ENCODE results near the gene S100G. TPM values are rescaled to one million over a fixed set of nuclear protein-coding genes. Genes with fewer than 3 reads are reported as not detected.

S100G gene
- total RNA-seq, 1 experiment from 2014 or later: not detected

DNA sequence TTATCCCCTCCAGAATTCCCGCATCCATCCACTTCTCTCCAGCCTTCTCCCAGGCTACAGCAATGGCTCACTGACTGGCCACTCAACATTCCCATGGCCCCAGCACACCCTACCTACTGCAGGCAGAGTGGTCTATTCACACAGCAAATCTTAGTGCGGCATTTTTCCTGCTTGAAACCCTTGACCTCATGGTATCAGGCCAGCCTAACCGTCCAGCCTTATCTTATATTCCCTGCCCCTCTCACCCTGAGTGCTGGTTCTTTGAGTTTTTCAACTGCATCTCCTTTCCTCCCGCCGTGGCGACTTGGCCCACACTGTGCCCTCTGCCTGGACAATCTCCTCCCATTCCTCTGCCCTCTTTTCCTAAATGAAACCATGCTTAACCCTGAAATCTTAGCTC lies 10.0 kb upstream of the S100G start:
- no peak for DNase-seq
- intact Hi-C loops (cut with micrococcal nuclease): no loop called here
- no peak overlapping the region for H3K4me2 ChIP-seq (ENCODE audit: low read length)
- peaks cover 9% of the 10 kb centered on the region; the same call in 1 of the 2 replicates for H3K4me1 ChIP-seq (ENCODE audit: insufficient read depth, low read length)
- no peak for ATAC-seq
- TF ChIP-seq EZH2phosphoT487 (IDR thresholded peaks at IDR 0.05; ENCODE audit: borderline replicate concordance, low read length): no peak
- TF ChIP-seq, protein P1, sequence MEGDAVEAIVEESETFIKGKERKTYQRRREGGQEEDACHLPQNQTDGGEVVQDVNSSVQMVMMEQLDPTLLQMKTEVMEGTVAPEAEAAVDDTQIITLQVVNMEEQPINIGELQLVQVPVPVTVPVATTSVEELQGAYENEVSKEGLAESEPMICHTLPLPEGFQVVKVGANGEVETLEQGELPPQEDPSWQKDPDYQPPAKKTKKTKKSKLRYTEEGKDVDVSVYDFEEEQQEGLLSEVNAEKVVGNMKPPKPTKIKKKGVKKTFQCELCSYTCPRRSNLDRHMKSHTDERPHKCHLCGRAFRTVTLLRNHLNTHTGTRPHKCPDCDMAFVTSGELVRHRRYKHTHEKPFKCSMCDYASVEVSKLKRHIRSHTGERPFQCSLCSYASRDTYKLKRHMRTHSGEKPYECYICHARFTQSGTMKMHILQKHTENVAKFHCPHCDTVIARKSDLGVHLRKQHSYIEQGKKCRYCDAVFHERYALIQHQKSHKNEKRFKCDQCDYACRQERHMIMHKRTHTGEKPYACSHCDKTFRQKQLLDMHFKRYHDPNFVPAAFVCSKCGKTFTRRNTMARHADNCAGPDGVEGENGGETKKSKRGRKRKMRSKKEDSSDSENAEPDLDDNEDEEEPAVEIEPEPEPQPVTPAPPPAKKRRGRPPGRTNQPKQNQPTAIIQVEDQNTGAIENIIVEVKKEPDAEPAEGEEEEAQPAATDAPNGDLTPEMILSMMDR (conservative IDR thresholded peaks at IDR 0.05; ENCODE audit: low read depth, low read length): no peak
- H3K9me3 ChIP-seq (ENCODE audit: low read length): no peaks in the 10 kb centered on the region
- no peak overlapping the region for H2AFZ ChIP-seq (ENCODE audit: low read length)
- POLR2A ChIA-PET (ENCODE audit: unreplicated experiment): no interaction called here
- no TSS peak for BruUV-seq (replicated peaks)
- no peaks in the 10 kb centered on the region for H3K79me2 ChIP-seq (ENCODE audit: low read length)
- no peaks in the 10 kb centered on the region for H3K36me3 ChIP-seq (ENCODE audit: low read depth, low read length)
- no peak overlapping the region for H3K9ac ChIP-seq (ENCODE audit: low read length)
- no peaks in the 10 kb centered on the region for H3K9me2 ChIP-seq (replicated peaks; ENCODE audit: low read length)
- H3F3A ChIP-seq (ENCODE audit: low read length, unreplicated experiment): no peaks in the 10 kb centered on the region
- CTCF ChIA-PET: no interaction called here
- H3K4me3 ChIP-seq (ENCODE audit: low read length): no peak overlapping the region
- H4K20me1 ChIP-seq (ENCODE audit: low read length): no peaks in the 10 kb centered on the region
- H3K27me3 ChIP-seq (ENCODE audit: low read length): no peaks in the 10 kb centered on the region
- H3K27ac ChIP-seq (ENCODE audit: low read length): no peak overlapping the region

DNA sequence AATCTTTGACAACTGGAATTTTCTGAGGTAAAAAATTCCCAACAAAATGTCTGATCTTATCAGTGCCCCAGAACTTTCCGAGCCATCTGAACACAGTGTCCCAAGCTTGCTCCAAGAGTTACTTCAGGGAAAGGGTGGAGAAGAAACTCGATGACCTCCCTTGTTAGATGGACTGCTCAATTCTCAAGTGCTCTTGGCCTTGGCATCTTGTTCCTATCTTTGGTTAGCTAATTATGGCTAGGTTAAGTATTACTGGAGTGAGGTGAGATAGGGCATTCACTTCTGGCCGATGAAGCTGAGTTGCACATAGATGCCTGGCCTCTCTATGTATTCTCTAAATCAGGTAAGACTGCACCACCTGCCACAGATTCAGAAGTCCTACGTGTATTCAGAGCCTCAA lies 9.1 kb upstream of the S100G start:
- ChIA-PET POLR2A (ENCODE audit: unreplicated experiment) (no interaction called here), CTCF (no interaction called here)
- no peaks in the 10 kb centered on the region for H3K36me3 ChIP-seq (ENCODE audit: low read depth, low read length)
- H3F3A ChIP-seq (ENCODE audit: low read length, unreplicated experiment): no peaks in the 10 kb centered on the region
- H3K9ac ChIP-seq (ENCODE audit: low read length): no peak overlapping the region
- no peaks in the 10 kb centered on the region for H3K9me3 ChIP-seq (ENCODE audit: low read length)
- ATAC-seq (no peak), DNase-seq (no peak)
- no peaks in the 10 kb centered on the region for H3K79me2 ChIP-seq (ENCODE audit: low read length)
- peaks cover 9% of the 10 kb centered on the region; the same call in 1 of the 2 replicates for H3K4me1 ChIP-seq (ENCODE audit: insufficient read depth, low read length)
- H3K27ac ChIP-seq (ENCODE audit: low read length): no peak overlapping the region
- no peaks in the 10 kb centered on the region for H3K9me2 ChIP-seq (replicated peaks; ENCODE audit: low read length)
- H4K20me1 ChIP-seq (ENCODE audit: low read length): no peaks in the 10 kb centered on the region
- H3K27me3 ChIP-seq (ENCODE audit: low read length): no peaks in the 10 kb centered on the region
- no peak overlapping the region for H2AFZ ChIP-seq (ENCODE audit: low read length)
- H3K4me3 ChIP-seq (ENCODE audit: low read length): no peak overlapping the region
- BruUV-seq (replicated peaks): no TSS peak
- TF ChIP-seq, protein P1 (conservative IDR thresholded peaks at IDR 0.05; ENCODE audit: low read depth, low read length): no peak
- TF ChIP-seq EZH2phosphoT487 (IDR thresholded peaks at IDR 0.05; ENCODE audit: borderline replicate concordance, low read length) (no peak), EZH2 (IDR thresholded peaks at IDR 0.05; ENCODE audit: low read length, unreplicated experiment) (no peak)
- H3K4me2 ChIP-seq (ENCODE audit: low read length): no peak overlapping the region
- intact Hi-C loops (cut with micrococcal nuclease): no loop called here

DNA sequence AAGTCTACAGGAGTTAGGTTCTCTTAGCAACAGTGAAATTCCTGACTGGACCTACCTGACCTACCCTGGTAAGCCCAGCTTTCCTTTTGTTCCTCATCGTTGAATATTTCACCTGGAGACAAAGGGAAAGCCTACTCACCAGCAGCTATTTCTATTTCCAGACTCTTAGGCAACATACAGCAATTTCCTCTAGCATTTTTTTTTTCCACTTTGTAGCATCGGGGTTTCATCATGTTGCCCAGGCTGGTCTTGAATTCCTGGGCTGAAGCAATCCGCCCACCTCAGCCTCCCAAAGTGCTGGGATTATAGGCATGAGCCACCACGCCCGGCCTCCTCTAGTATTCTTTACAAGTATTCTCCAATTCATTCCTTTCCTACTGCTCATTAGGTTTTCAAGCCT lies 6.8 kb upstream of the S100G start:
- peaks cover 8% of the 10 kb centered on the region; the same call in 1 of the 2 replicates for H3K4me1 ChIP-seq (ENCODE audit: insufficient read depth, low read length)
- TF ChIP-seq, protein P1 (conservative IDR thresholded peaks at IDR 0.05; ENCODE audit: low read depth, low read length): no peak
- H3K4me2 ChIP-seq (ENCODE audit: low read length): no peak overlapping the region
- no peaks in the 10 kb centered on the region; the same call in 1 of the 2 replicates for H3K36me3 ChIP-seq (ENCODE audit: low read depth, low read length)
- H3K27ac ChIP-seq (ENCODE audit: low read length): no peak overlapping the region
- DNase-seq (no peak), ATAC-seq (no peak)
- no peak overlapping the region for H3K9ac ChIP-seq (ENCODE audit: low read length)
- intact Hi-C loops (cut with micrococcal nuclease): no loop called here
- H3K9me3 ChIP-seq (ENCODE audit: low read length): no peaks in the 10 kb centered on the region
- POLR2A ChIA-PET (ENCODE audit: unreplicated experiment): no interaction called here
- no peaks in the 10 kb centered on the region for H3K79me2 ChIP-seq (ENCODE audit: low read length)
- H2AFZ ChIP-seq (ENCODE audit: low read length): no peak overlapping the region
- no peaks in the 10 kb centered on the region for H3K9me2 ChIP-seq (replicated peaks; ENCODE audit: low read length)
- no peak overlapping the region for H3K4me3 ChIP-seq (ENCODE audit: low read length)
- H3F3A ChIP-seq (ENCODE audit: low read length, unreplicated experiment): no peaks in the 10 kb centered on the region
- BruUV-seq (replicated peaks): no TSS peak
- CTCF ChIA-PET: no interaction called here
- H4K20me1 ChIP-seq (ENCODE audit: low read length): no peaks in the 10 kb centered on the region
- H3K27me3 ChIP-seq (ENCODE audit: low read length): no peaks in the 10 kb centered on the region
